Measurements from ENCODE around the gene PCED1B. TPM values are rescaled to one million over a fixed set of nuclear protein-coding genes. Genes with fewer than 3 reads are reported as not detected.

Gene PCED1B
- total RNA-seq, 1 experiment from 2014 or later: 0.86 TPM

GRCh38 chr12:47041327-47041726, 38.1 kb upstream of the PCED1B start:
- CTCF ChIA-PET: interaction anchor here (0.8 kb wide), 1 partner anchor 356 kb away, joined by 3 read pairs; no protein-coding TSS in a partner anchor
- Histone ChIP-seq H3K4me1 (ENCODE audit: control insufficient read depth in 1 of 2, insufficient read depth in 2 of 2, low read length in 2 of 2) (no peaks in the 10 kb centered on the region), H3K27ac (ENCODE audit: low read depth, low read length) (no peak overlapping the region)

GRCh38 chr12:47048541-47048940, 30.9 kb upstream of the PCED1B start:
- no peak overlapping the region for H2AFZ ChIP-seq (ENCODE audit: low read depth, low read length, poor library complexity, severe bottlenecking)
- ChIA-PET RAD21 (ENCODE audit: low non-redundant PET in 1 of 2, low total read pairs in 2 of 2, uncharacterized antibody in 2 of 2, unreplicated experiment in 2 of 2) (no interaction called here), POLR2A (no interaction called here), CTCF (no interaction called here)
- no peaks in the 10 kb centered on the region for H3K79me2 ChIP-seq (ENCODE audit: insufficient read depth, low read length)
- no peaks in the 10 kb centered on the region; the same call in 1 of the 2 replicates for H3K9me2 ChIP-seq (ENCODE audit: insufficient read depth)
- H3K9me3 ChIP-seq (ENCODE audit: control insufficient read depth in 1 of 2, insufficient read depth in 1 of 2, low read depth in 1 of 2, low read length in 2 of 2): no peaks in the 10 kb centered on the region
- no peaks in the 10 kb centered on the region for H3K4me1 ChIP-seq (ENCODE audit: control insufficient read depth in 1 of 2, insufficient read depth in 2 of 2, low read length in 2 of 2)
- BruUV-seq (replicated peaks): no TSS peak
- intact Hi-C loops (cut with micrococcal nuclease): no loop called here
- no peaks in the 10 kb centered on the region for H4K20me1 ChIP-seq (ENCODE audit: insufficient read depth)
- ATAC-seq: no peak
- no peak overlapping the region for H3K9ac ChIP-seq (ENCODE audit: low read length)
- H3K27me3 ChIP-seq (ENCODE audit: insufficient read depth, low read length): no peaks in the 10 kb centered on the region
- no peak overlapping the region for H3K4me2 ChIP-seq (ENCODE audit: low read length)
- no peaks in the 10 kb centered on the region for H3K36me3 ChIP-seq (ENCODE audit: control insufficient read depth in 1 of 2, insufficient read depth in 2 of 2, low read length in 2 of 2)
- H3K4me3 ChIP-seq (replicated peaks in 1 of 2; ENCODE audit: low read depth in 1 of 2, low read length in 2 of 2): no peak overlapping the region
- DNase-seq (ENCODE audit: low read depth, low spot score): no peak
- no peak overlapping the region for H3K27ac ChIP-seq (ENCODE audit: low read depth, low read length)
- no peak for TF ChIP-seq POLR2AphosphoS5 (IDR thresholded peaks at IDR 0.05; ENCODE audit: low read depth, low read length)
- no peak for TF ChIP-seq EGR1 (IDR thresholded peaks at IDR 0.05; ENCODE audit: low read depth)
- no peak for TF ChIP-seq CEBPB (IDR thresholded peaks at IDR 0.05; ENCODE audit: low read depth)
- no peak for TF ChIP-seq ZBTB33 (IDR thresholded peaks at IDR 0.05; ENCODE audit: extremely low read depth, insufficient replicate concordance, low read length)
- TF ChIP-seq SIN3A (IDR thresholded peaks at IDR 0.05; ENCODE audit: low read depth): no peak
- no peak for TF ChIP-seq TCF7L2 (IDR thresholded peaks at IDR 0.05; ENCODE audit: borderline replicate concordance, extremely low read depth, insufficient read depth, insufficient read length)
- no peak for TF ChIP-seq CTCF (IDR thresholded peaks at IDR 0.05 in 2 of 3, conservative IDR thresholded peaks at IDR 0.05 in 1 of 3; ENCODE audit: borderline replicate concordance in 1 of 3, insufficient read depth in 1 of 3, low read depth in 2 of 3, low read length in 2 of 3)
- no peak for TF ChIP-seq REST (IDR thresholded peaks at IDR 0.05; ENCODE audit: low read depth)
- TF ChIP-seq FOSL1 (IDR thresholded peaks at IDR 0.05; ENCODE audit: low read depth): no peak

More at GRCh38 chr12:47041327-47041726, 38.1 kb upstream of the PCED1B start:
- BruUV-seq (replicated peaks): no TSS peak
- H2AFZ ChIP-seq (ENCODE audit: low read depth, low read length, poor library complexity, severe bottlenecking): no peak overlapping the region
- intact Hi-C loops (cut with micrococcal nuclease): no loop called here
- no peaks in the 10 kb centered on the region; the same call in 1 of the 2 replicates for H3K9me2 ChIP-seq (ENCODE audit: insufficient read depth)
- H3K9ac ChIP-seq (ENCODE audit: low read length): no peak overlapping the region
- TF ChIP-seq SP1 (IDR thresholded peaks at IDR 0.05; ENCODE audit: low read depth) (no peak), TCF7L2 (IDR thresholded peaks at IDR 0.05; ENCODE audit: borderline replicate concordance, extremely low read depth, insufficient read depth, insufficient read length) (no peak), MAX (IDR thresholded peaks at IDR 0.05) (no peak), SIN3A (IDR thresholded peaks at IDR 0.05; ENCODE audit: low read depth) (no peak), ZFX (IDR thresholded peaks at IDR 0.05) (no peak)
- no peak overlapping the region for H3K4me2 ChIP-seq (ENCODE audit: low read length)
- POLR2A ChIA-PET: no interaction called here
- H4K20me1 ChIP-seq (ENCODE audit: insufficient read depth): no peaks in the 10 kb centered on the region
- no peaks in the 10 kb centered on the region for H3K9me3 ChIP-seq (ENCODE audit: control insufficient read depth in 1 of 2, insufficient read depth in 1 of 2, low read depth in 1 of 2, low read length in 2 of 2)
- no peak overlapping the region for H3K4me3 ChIP-seq (replicated peaks in 1 of 2; ENCODE audit: low read depth in 1 of 2, low read length in 2 of 2)
- ATAC-seq (no peak), DNase-seq (ENCODE audit: low read depth, low spot score) (no peak)
- no peaks in the 10 kb centered on the region for H3K36me3 ChIP-seq (ENCODE audit: control insufficient read depth in 1 of 2, insufficient read depth in 2 of 2, low read length in 2 of 2)
- H3K27me3 ChIP-seq (ENCODE audit: insufficient read depth, low read length): no peaks in the 10 kb centered on the region
- RAD21 ChIA-PET (ENCODE audit: low non-redundant PET in 1 of 2, low total read pairs in 2 of 2, uncharacterized antibody in 2 of 2, unreplicated experiment in 2 of 2): no interaction called here
- H3K79me2 ChIP-seq (ENCODE audit: insufficient read depth, low read length): no peaks in the 10 kb centered on the region

Measured in HCT116 (cell line).